Caco-2 (cell line): ENCODE data around the gene FRAS1. TPM values are rescaled to one million over a fixed set of nuclear protein-coding genes. Genes with fewer than 3 reads are reported as not detected.

Experiments used
- BruUV-seq: library from RNA; stranded (reverse); fragments of 400-500 nt; replicated peaks from 2 replicates; lab custom pipeline; 2021; lab: Mats Ljungman, UMichigan
- CTCF ChIA-PET: fragments of 300-600 bp; sonication (Branson Sonifier 250); formaldehyde crosslinking; loops from one replicate; lab custom pipeline; 2022; ENCODE audit warnings: antibody characterized with exemption; lab: Charles Lee
- POLR2A ChIA-PET: fragments of 300-600 bp; sonication (Branson Sonifier 250); formaldehyde crosslinking; loops from one replicate; lab custom pipeline; 2022; ENCODE audit warnings: antibody characterized with exemption; lab: Charles Lee
- DNase-seq, 2 experiments: peaks; one replicate each; pipeline versions ENCODE4 v3.0.0 to v3.0.0-alpha.2; 2020 to 2022
- H3K27me3 ChIP-seq: replicated peaks from 2 replicates; pipeline ENCODE4 v1.6.0; 2011; ENCODE audit warnings: low read length; ENCODE audit not compliant: control insufficient read depth, insufficient read depth
- H3K36me3 ChIP-seq: 2 replicates; pipeline ENCODE4 v1.5.1; 2011; ENCODE audit warnings: low read length; ENCODE audit not compliant: control insufficient read depth, insufficient read depth
- H3K4me1 ChIP-seq: fragments of 250-450 bp; sonication (Bioruptor Pico); 2 replicates; pipeline ENCODE4 v1.5.1; 2020; ENCODE audit warnings: mild to moderate bottlenecking
- H3K4me3 ChIP-seq: 2 replicates; pipeline ENCODE4 v1.5.1; 2011; ENCODE audit warnings: low read depth, mild to moderate bottlenecking, control low read depth, low read length
- H3K9me3 ChIP-seq: fragments of 250-450 bp; sonication (Bioruptor Pico); 2 replicates; pipeline ENCODE4 v1.5.1; 2020; ENCODE audit warnings: mild to moderate bottlenecking, moderate library complexity
- H3K27ac Mint-ChIP-seq: one replicate; pipeline ENCODE4 v1.8.0; 2022; ENCODE audit warnings: mixed read lengths; ENCODE audit not compliant: unreplicated experiment
- H3K27me3 Mint-ChIP-seq: one replicate; pipeline ENCODE4 v1.8.0; 2022; ENCODE audit warnings: mixed read lengths; ENCODE audit not compliant: insufficient read depth, unreplicated experiment
- H3K36me3 Mint-ChIP-seq: one replicate; pipeline ENCODE4 v1.8.0; 2022; ENCODE audit warnings: mild to moderate bottlenecking, mixed read lengths; ENCODE audit not compliant: insufficient read depth, unreplicated experiment
- H3K4me1 Mint-ChIP-seq: one replicate; pipeline ENCODE4 v1.8.0; 2022; ENCODE audit warnings: low read depth, mixed read lengths; ENCODE audit not compliant: unreplicated experiment
- H3K4me3 Mint-ChIP-seq: one replicate; pipeline ENCODE4 v1.8.0; 2022; ENCODE audit warnings: mild to moderate bottlenecking, moderate library complexity, mixed read lengths; ENCODE audit not compliant: unreplicated experiment
- H3K9me3 Mint-ChIP-seq: one replicate; pipeline ENCODE4 v1.8.0; 2022; ENCODE audit warnings: mixed read lengths; ENCODE audit not compliant: unreplicated experiment
- CTCF ChIP-seq, 2 experiments: fragments of 200-600 bp in 1 of 2; IDR thresholded peaks; 1 replicate in 1 of 2; 2 replicates in 1 of 2; pipeline versions ENCODE4 v1.5.1 to v1.8.0; 2011 to 2022; ENCODE audit warnings: antibody characterized with exemption in 1 of 2, control low read depth in 1 of 2, inconsistent platforms in 1 of 2, low read depth in 1 of 2, low read length in 1 of 2, mild to moderate bottlenecking in 1 of 2, moderate library complexity in 1 of 2; ENCODE audit not compliant: insufficient read depth in 1 of 2, severe bottlenecking in 1 of 2, unreplicated experiment in 1 of 2
- intact Hi-C: fragments of 100-400 bp; cut with micrococcal nuclease; formaldehyde crosslinking; loops from one replicate; pipeline ENCODE4 v1.10.0; 2022; ENCODE audit not compliant: unreplicated experiment
- total RNA-seq: library from RNA; stranded (reverse); gene quantifications from 2 replicates; pipeline ENCODE4 v1.2.3, GENCODE V29; 2022

Gene FRAS1
- total RNA-seq, 1 experiment from 2014 or later: 40.8 TPM

GRCh38 chr4:78337244-78338020 lies 280.3 kb downstream of the FRAS1 start:
- ChIA-PET POLR2A (no interaction called here), CTCF (no interaction called here)
- DNase-seq: no peak
- Histone ChIP-seq H3K9me3 (no peaks in the 10 kb centered on the region), H3K4me1 (peaks cover 24% of the 10 kb centered on the region), H3K36me3 (no peaks in the 10 kb centered on the region), H3K4me3 (no peak overlapping the region), H3K27me3 (no peaks in the 10 kb centered on the region)
- intact Hi-C loops: loop anchor here (10.0 kb wide), 1 partner anchor 177 kb away; no protein-coding TSS in a partner anchor
- H3K9me3 Mint-ChIP-seq: no peaks in the 10 kb centered on the region
- H3K4me1 Mint-ChIP-seq: peaks cover 26% of the 10 kb centered on the region
- peaks cover 19% of the 10 kb centered on the region for H3K36me3 Mint-ChIP-seq
- BruUV-seq: no TSS peak
- H3K27me3 Mint-ChIP-seq: no peaks in the 10 kb centered on the region
- TF ChIP-seq CTCF (IDR thresholded peaks at IDR 0.05; ENCODE audit: insufficient read depth in 1 of 2, low read depth in 1 of 2, low read length in 1 of 2, severe bottlenecking in 1 of 2, unreplicated experiment in 1 of 2): no peak
- H3K27ac Mint-ChIP-seq: no peak overlapping the region
- H3K4me3 Mint-ChIP-seq: no peak overlapping the region

- peaks cover 5% of the 10 kb centered on the region for H3K4me1 Mint-ChIP-seq
- CTCF ChIA-PET: no interaction called here
- POLR2A ChIA-PET: no interaction called here
- H3K4me3 ChIP-seq: no peak overlapping the region
- H3K4me1 ChIP-seq: peaks cover 1% of the 10 kb centered on the region; the same call in 1 of the 2 replicates
- intact Hi-C loops: no loop called here
- no peaks in the 10 kb centered on the region for H3K9me3 ChIP-seq
- BruUV-seq: no TSS peak
- DNase-seq: no peak
- no peaks in the 10 kb centered on the region for H3K27me3 ChIP-seq
- no peaks in the 10 kb centered on the region for H3K36me3 ChIP-seq
- H3K36me3 Mint-ChIP-seq: no peaks in the 10 kb centered on the region
- no peaks in the 10 kb centered on the region for H3K9me3 Mint-ChIP-seq
- no peak for TF ChIP-seq CTCF (IDR thresholded peaks at IDR 0.05; ENCODE audit: insufficient read depth in 1 of 2, low read depth in 1 of 2, low read length in 1 of 2, severe bottlenecking in 1 of 2, unreplicated experiment in 1 of 2)
- H3K27me3 Mint-ChIP-seq: no peaks in the 10 kb centered on the region
- no peak overlapping the region for H3K4me3 Mint-ChIP-seq
- no peak overlapping the region for H3K27ac Mint-ChIP-seq
Measured at GRCh38 chr4:78342125-78342524, 285.0 kb downstream of the FRAS1 start.

GRCh38 chr4:78343682-78344081 lies 286.6 kb downstream of the FRAS1 start:
- POLR2A ChIA-PET: no interaction called here

More at GRCh38 chr4:78343682-78344081, 286.6 kb downstream of the FRAS1 start:
- Mint-ChIP-seq H3K27ac (no peak overlapping the region), H3K4me3 (no peak overlapping the region), H3K9me3 (no peaks in the 10 kb centered on the region), H3K4me1 (no peaks in the 10 kb centered on the region), H3K36me3 (no peaks in the 10 kb centered on the region), H3K27me3 (no peaks in the 10 kb centered on the region)
- no peaks in the 10 kb centered on the region for H3K4me1 ChIP-seq
- no peak for DNase-seq
- no peaks in the 10 kb centered on the region for H3K27me3 ChIP-seq
- no peaks in the 10 kb centered on the region for H3K36me3 ChIP-seq
- intact Hi-C loops: no loop called here
- BruUV-seq: no TSS peak
- H3K4me3 ChIP-seq: no peak overlapping the region
- TF ChIP-seq CTCF (IDR thresholded peaks at IDR 0.05; ENCODE audit: insufficient read depth in 1 of 2, low read depth in 1 of 2, low read length in 1 of 2, severe bottlenecking in 1 of 2, unreplicated experiment in 1 of 2): no peak
- no peaks in the 10 kb centered on the region for H3K9me3 ChIP-seq
- CTCF ChIA-PET: no interaction called here
